Measurements from ENCODE around the gene CHST1. TPM values are rescaled to one million over a fixed set of nuclear protein-coding genes. Genes with fewer than 3 reads are reported as not detected.

The CHST1 gene, protein sequence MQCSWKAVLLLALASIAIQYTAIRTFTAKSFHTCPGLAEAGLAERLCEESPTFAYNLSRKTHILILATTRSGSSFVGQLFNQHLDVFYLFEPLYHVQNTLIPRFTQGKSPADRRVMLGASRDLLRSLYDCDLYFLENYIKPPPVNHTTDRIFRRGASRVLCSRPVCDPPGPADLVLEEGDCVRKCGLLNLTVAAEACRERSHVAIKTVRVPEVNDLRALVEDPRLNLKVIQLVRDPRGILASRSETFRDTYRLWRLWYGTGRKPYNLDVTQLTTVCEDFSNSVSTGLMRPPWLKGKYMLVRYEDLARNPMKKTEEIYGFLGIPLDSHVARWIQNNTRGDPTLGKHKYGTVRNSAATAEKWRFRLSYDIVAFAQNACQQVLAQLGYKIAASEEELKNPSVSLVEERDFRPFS
- total RNA-seq = 1 to 10 TPM; 3.1 to 5.5 TPM
- 10 to 100 TPM in 1 of 6 donors, 1 to 10 TPM in 5; 5.2 to 10.2 (median 6.0) TPM for polyA plus RNA-seq (ENCODE audit: insufficient read length in 6 of 6)
- long read RNA-seq, donor 1, partial matches to known transcripts = 0 of 2 reads
- long read RNA-seq, donor 1, other reads (novel, unspliced or antisense) = 0 of 2 reads
- long read RNA-seq, donor 2, partial matches to known transcripts = 0 of 4 reads
- long read RNA-seq, donor 2, other reads (novel, unspliced or antisense) = 0 of 4 reads
- long read RNA-seq, donor 3, partial matches to known transcripts = 0 of 2 reads
- long read RNA-seq, donor 3, other reads (novel, unspliced or antisense) = 0 of 2 reads
- long read RNA-seq, donor 4 = 0 reads
- long read RNA-seq, donor 5, partial matches to known transcripts = 0 of 2 reads
- long read RNA-seq, donor 5, other reads (novel, unspliced or antisense) = 0 of 2 reads
- long read RNA-seq, donor 6, partial matches to known transcripts = 0 of 3 reads
- long read RNA-seq, donor 6, other reads (novel, unspliced or antisense) = 0 of 3 reads
- long read RNA-seq, donor 7, partial matches to known transcripts = 0 of 1 reads
- long read RNA-seq, donor 7, other reads (novel, unspliced or antisense) = 0 of 1 reads
- long read RNA-seq, donor 8, partial matches to known transcripts = 0 of 2 reads
- long read RNA-seq, donor 8, other reads (novel, unspliced or antisense) = 0 of 2 reads
- long read RNA-seq, donor 9 = 0 reads
- long read RNA-seq, donor 10 = 0 reads
- long read RNA-seq, donor 11, transcript CHST1-201 (4 exons, 2,718 nt) = major isoform, 16 of 20 reads
- long read RNA-seq, donor 11, partial matches to known transcripts = 0 of 20 reads
- long read RNA-seq, donor 11, other reads (novel, unspliced or antisense) = 0 of 20 reads
- long read RNA-seq, donor 12, partial matches to known transcripts = 0 of 2 reads
- long read RNA-seq, donor 12, other reads (novel, unspliced or antisense) = 0 of 2 reads

DNA sequence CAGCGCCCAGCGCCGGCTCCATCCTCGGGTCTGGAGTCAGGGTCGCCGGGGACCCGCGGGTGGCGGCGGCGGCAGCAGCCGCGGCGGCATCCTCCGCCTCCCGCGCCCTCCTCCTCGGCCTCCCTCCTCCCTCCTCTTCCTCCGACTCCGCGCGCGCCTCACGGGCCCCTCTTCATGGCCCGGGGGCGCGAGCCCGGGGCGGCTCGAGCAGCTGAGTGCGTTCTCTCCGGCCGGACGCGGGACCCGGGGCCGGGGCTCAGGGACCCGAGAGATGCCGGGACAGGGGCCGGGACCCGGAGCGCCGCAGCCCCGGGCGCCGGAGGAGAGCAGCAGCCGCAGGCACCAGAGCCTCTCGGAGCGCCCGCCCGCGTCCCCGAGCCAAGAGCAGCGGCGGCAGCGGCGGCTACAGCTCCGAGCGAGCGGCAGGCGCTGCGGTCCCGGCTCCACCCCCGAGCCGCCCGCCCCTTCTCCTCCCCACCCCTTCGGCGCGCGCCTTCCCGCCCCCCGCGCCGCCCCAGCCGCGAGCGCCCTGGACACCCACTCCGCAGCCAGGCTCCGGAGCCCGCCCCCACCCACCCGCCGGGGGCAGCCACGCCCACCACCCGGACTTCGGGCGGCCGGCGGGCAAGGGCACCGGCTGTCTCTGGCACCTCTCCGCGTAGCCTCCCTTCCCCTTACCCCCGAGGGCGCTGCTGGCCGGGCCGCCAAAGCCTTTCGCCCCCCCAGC, at the start of gene CHST1:
Gene CHST1, minus strand, starts transcription at position 417 of the 727 bp plus-strand sequence. CDS start 14,699 bp downstream, outside the sequence.
- peak within 1 kb of the TSS in 1 of 2 donors; percentile 50 for H3K27ac ChIP-seq
- peaks cover 16 to 81% of the 10 kb centered on the region in 2 donors for H3K27me3 ChIP-seq
- H3K9me3 ChIP-seq = no peaks in the 10 kb centered on the region
- peak in 2 of 4 donors; percentile 36 to 83 for DNase-seq
- TF ChIP-seq, protein P1, sequence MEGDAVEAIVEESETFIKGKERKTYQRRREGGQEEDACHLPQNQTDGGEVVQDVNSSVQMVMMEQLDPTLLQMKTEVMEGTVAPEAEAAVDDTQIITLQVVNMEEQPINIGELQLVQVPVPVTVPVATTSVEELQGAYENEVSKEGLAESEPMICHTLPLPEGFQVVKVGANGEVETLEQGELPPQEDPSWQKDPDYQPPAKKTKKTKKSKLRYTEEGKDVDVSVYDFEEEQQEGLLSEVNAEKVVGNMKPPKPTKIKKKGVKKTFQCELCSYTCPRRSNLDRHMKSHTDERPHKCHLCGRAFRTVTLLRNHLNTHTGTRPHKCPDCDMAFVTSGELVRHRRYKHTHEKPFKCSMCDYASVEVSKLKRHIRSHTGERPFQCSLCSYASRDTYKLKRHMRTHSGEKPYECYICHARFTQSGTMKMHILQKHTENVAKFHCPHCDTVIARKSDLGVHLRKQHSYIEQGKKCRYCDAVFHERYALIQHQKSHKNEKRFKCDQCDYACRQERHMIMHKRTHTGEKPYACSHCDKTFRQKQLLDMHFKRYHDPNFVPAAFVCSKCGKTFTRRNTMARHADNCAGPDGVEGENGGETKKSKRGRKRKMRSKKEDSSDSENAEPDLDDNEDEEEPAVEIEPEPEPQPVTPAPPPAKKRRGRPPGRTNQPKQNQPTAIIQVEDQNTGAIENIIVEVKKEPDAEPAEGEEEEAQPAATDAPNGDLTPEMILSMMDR (IDR thresholded peaks at IDR 0.05) = no peak
- H3K4me3 ChIP-seq = peak within 1 kb of the TSS; percentile 44 to 46
- H3K36me3 ChIP-seq = no peaks in the 10 kb centered on the region
- peaks cover 11 to 18% of the 10 kb centered on the region in 2 donors for H3K4me1 ChIP-seq
- peak; percentile 76 for ATAC-seq
- intact Hi-C loops (cut with DNase I) = loop anchor here in 1 of 2 donors (10.0 kb wide), 1 partner anchor 109 kb away; no protein-coding TSS in a partner anchor

DNA sequence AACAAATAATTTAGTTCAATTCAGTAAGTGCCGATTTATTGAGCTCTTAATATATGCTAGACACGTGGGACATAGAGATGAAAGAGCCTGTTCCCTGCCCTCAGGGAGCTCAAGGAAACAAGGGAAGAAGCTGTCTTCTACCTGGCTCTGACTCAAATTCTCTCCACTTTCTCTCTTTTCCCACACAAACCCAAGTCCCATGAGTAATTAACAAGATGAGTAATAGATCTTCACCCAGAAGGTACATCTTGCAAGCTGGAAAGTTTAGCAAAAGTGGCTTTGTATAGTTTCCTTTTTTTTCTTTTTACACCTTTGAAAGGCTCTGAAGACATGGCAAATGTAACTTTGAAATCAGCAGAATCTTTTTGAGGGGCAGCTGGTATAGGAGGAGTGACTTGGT, 48.2 kb upstream of the CHST1 start:
- DNase-seq (no peak), ATAC-seq (no peak)
- TF ChIP-seq, protein P1 (IDR thresholded peaks at IDR 0.05) = no peak
- no peaks in the 10 kb centered on the region for H3K9me3 ChIP-seq
- peaks cover 0 to 21% of the 10 kb centered on the region in 2 donors for H3K27me3 ChIP-seq
- H3K4me3 ChIP-seq = no peak overlapping the region
- intact Hi-C loops (cut with DNase I) = no loop called here
- H3K27ac ChIP-seq = no peak overlapping the region
- H3K4me1 ChIP-seq = no peaks in the 10 kb centered on the region
- H3K36me3 ChIP-seq = no peaks in the 10 kb centered on the region

DNA sequence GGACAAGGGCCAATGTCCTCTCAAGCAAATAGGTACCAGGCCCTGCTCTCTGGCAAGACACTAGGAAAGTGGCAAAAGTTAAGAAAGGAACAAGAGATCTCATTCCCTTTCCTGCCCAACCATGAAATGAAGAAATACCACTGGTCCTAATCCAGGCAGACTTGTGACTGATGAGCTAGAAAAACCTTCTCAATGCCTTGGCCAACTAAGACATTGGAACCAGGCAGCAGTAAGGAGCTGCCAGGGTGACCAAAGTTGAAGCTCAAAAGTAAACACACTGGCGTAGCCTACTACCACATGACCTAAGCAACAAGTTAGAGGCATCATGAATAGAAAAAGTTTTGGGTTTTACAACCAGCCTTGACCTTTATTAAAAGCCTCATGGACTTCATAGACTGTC, 45.1 kb upstream of the CHST1 start:
- no peak for DNase-seq
- Histone ChIP-seq H3K27me3 (peaks cover 0 to 33% of the 10 kb centered on the region in 2 donors), H3K4me1 (no peaks in the 10 kb centered on the region), H3K4me3 (no peak overlapping the region), H3K9me3 (no peaks in the 10 kb centered on the region), H3K36me3 (no peaks in the 10 kb centered on the region), H3K27ac (no peak overlapping the region)
- TF ChIP-seq, protein P1 (IDR thresholded peaks at IDR 0.05) = no peak
- intact Hi-C loops (cut with DNase I) = no loop called here
- no peak for ATAC-seq

DNA sequence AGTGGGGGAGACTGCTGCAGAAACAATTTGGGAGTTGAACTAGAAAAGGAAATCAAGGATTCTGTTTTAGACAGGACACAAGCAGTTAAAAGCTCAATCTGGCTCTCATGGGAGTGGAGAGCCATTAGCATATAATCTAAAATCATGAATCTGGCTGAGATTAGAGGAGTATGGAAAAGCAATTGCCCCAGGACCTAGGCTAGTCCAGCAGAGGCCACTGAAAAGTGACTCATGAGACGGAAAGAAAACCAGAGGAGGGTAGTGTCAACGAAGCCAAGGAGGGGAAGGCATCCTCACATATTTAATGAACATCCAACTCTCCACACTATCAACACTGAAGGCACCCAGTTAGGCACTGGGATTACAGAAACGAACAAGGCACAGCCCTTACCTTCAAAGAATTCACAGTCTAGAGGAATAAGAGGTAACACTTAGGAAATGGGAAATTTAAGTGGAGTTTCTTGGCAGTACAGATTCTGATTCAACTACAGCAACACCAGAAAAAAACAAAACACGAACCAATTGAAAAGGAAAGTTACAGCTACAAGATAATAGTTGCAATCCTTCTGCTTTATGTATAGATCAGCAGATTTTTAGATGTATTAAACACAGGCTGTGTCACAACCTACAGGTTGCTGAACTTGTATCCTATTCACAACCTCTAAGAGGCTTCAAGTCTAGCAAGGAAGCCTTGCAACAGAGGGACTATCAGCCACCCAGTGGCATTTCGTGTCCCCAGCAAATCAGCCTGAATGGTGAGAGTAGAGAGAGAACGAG, 43.7 kb upstream of the CHST1 start:
- Histone ChIP-seq H3K27me3 (peaks cover 0 to 32% of the 10 kb centered on the region in 2 donors), H3K4me3 (no peak overlapping the region), H3K9me3 (no peaks in the 10 kb centered on the region), H3K4me1 (no peaks in the 10 kb centered on the region), H3K36me3 (no peaks in the 10 kb centered on the region), H3K27ac (no peak overlapping the region)
- TF ChIP-seq, protein P1 (IDR thresholded peaks at IDR 0.05) = no peak
- intact Hi-C loops (cut with DNase I) = no loop called here
- no peak for ATAC-seq
- DNase-seq = no peak

All from left lung (tissue), 14 donors.